ENCODE measurements around the gene MICALL1. TPM values are rescaled to one million over a fixed set of nuclear protein-coding genes. Genes with fewer than 3 reads are reported as not detected.
A peak's percentile ranks its signal among the peaks of the same experiment; 100 is the strongest.
"Not testable (repeated sequence)": the region's sequence is repeated elsewhere in the genome, so short reads cannot be mapped to it uniquely, and the experiment has no call there.

The MICALL1 gene
- polyA plus RNA-seq, 3 donors: 24.4 to 28.9 (median 27.2) TPM

GRCh38 chr22:37953437-37954179, 47.5 kb downstream of the MICALL1 start, which contains the start of the genes C22orf23 and POLR2F:
Gene C22orf23 (minus strand): TSS chr22:37953601. CDS start chr22:37953149, 452 bp downstream.
Gene POLR2F (plus strand): TSS chr22:37953699. CDS start chr22:37953788, 89 bp downstream.
- peak; percentile 89 to 95 (median 91) for DNase-seq (ENCODE audit: low read depth in 3 of 3, low spot score in 2 of 3)

- no peak for DNase-seq (ENCODE audit: low read depth in 3 of 3, low spot score in 2 of 3)
These were observed 48.6 kb downstream of the MICALL1 start for GRCh38 chr22:37954686-37955085.

GRCh38 chr22:37955825-37956397, 49.8 kb downstream of the MICALL1 start:
- DNase-seq (ENCODE audit: low read depth in 3 of 3, low spot score in 2 of 3): not testable (repeated sequence)

- no peak for DNase-seq (ENCODE audit: low read depth in 3 of 3, low spot score in 2 of 3)
These were observed 51.1 kb downstream of the MICALL1 start for GRCh38 chr22:37957232-37957631.

GRCh38 chr22:37959231-37959825, 53.2 kb downstream of the MICALL1 start:
- DNase-seq (ENCODE audit: low read depth in 3 of 3, low spot score in 2 of 3): no peak

- no peak for DNase-seq (ENCODE audit: low read depth in 3 of 3, low spot score in 2 of 3)
These were observed 55.0 kb downstream of the MICALL1 start for GRCh38 chr22:37961062-37961461.

GRCh38 chr22:37965940-37966664, 60.0 kb downstream of the MICALL1 start:
- DNase-seq (ENCODE audit: low read depth in 3 of 3, low spot score in 2 of 3): no peak

- no peak for DNase-seq (ENCODE audit: low read depth in 3 of 3, low spot score in 2 of 3)
These were observed 61.0 kb downstream of the MICALL1 start for GRCh38 chr22:37967147-37967546.

- DNase-seq (ENCODE audit: low read depth in 3 of 3, low spot score in 2 of 3): no peak
These were observed 61.7 kb downstream of the MICALL1 start for GRCh38 chr22:37967637-37968451.

- DNase-seq (ENCODE audit: low read depth in 3 of 3, low spot score in 2 of 3): no peak
These were observed 62.6 kb downstream of the MICALL1 start for GRCh38 chr22:37968452-37969251.

- DNase-seq (ENCODE audit: low read depth in 3 of 3, low spot score in 2 of 3): no peak
These were observed 64.8 kb downstream of the MICALL1 start for GRCh38 chr22:37970864-37971263.

GRCh38 chr22:37971475-37972434, 65.7 kb downstream of the MICALL1 start:
- DNase-seq (ENCODE audit: low read depth in 3 of 3, low spot score in 2 of 3): no peak

GRCh38 chr22:37972527-37972926, 66.4 kb downstream of the MICALL1 start:
- DNase-seq (ENCODE audit: low read depth in 3 of 3, low spot score in 2 of 3): no peak

- DNase-seq (ENCODE audit: low read depth in 3 of 3, low spot score in 2 of 3): no peak
These were observed 67.4 kb downstream of the MICALL1 start for GRCh38 chr22:37973271-37974170.

- no peak for DNase-seq (ENCODE audit: low read depth in 3 of 3, low spot score in 2 of 3)
These were observed 69.1 kb downstream of the MICALL1 start for GRCh38 chr22:37975153-37975552.

- not testable (repeated sequence) for DNase-seq (ENCODE audit: low read depth in 3 of 3, low spot score in 2 of 3)
These were observed 69.9 kb downstream of the MICALL1 start for GRCh38 chr22:37976022-37976421.

- no peak for DNase-seq (ENCODE audit: low read depth in 3 of 3, low spot score in 2 of 3)
These were observed 70.5 kb downstream of the MICALL1 start for GRCh38 chr22:37976547-37976946.

Data from right renal cortex interstitium (tissue), 3 donors.